Pancreas (tissue), 10 donors: Measurements from ENCODE around the gene EXOSC1. TPM values are rescaled to one million over a fixed set of nuclear protein-coding genes. Genes with fewer than 3 reads are reported as not detected.

Experiments
- ATAC-seq, 4 donors: fragments of 200-7000 bp; cut with Tn5 transposase; one replicate each; pipeline versions ENCODE4 v1.8.0 to v1.9.1; 2020; ENCODE audit warnings: mild to moderate bottlenecking in 4 of 4, moderate library complexity in 4 of 4
- DNase-seq, 6 donors: peaks; one replicate each; pipeline ENCODE4 v3.0.0-alpha.2; 2020
- FAIRE-seq: peaks from 2 replicates; lab custom pipeline; 2012; peaks lifted over from hg19 to GRCh38; lab: Jason Lieb, UNC
- H3K27ac ChIP-seq, 4 donors: fragments of 200-600 bp; sonication (generic); 1 replicate in 3 of 4; 2 replicates in 1 of 4; pipeline versions ENCODE4 v1.5.0 to v1.8.0; 2020
- H3K27me3 ChIP-seq, 4 donors: fragments of 200-600 bp; one replicate each; pipeline ENCODE4 v1.8.0; 2021
- H3K36me3 ChIP-seq, 3 donors: fragments of 200-600 bp; sonication (generic) in 1 of 3; one replicate each; pipeline versions ENCODE4 v1.5.0 to v1.8.0; 2020 to 2021
- H3K4me1 ChIP-seq, 3 donors: fragments of 200-600 bp; one replicate each; pipeline ENCODE4 v1.8.0; 2021
- H3K4me3 ChIP-seq, 4 donors: fragments of 200-600 bp; sonication (generic) in 2 of 4; one replicate each; pipeline versions ENCODE4 v1.5.0 to v1.8.0; 2020 to 2021
- H3K9me3 ChIP-seq, 4 donors: fragments of 200-600 bp; one replicate each; pipeline ENCODE4 v1.8.0; 2021
- CTCF ChIP-seq, 4 donors: fragments of 200-600 bp; sonication (generic) in 3 of 4; IDR thresholded peaks; one replicate each; pipeline versions ENCODE4 v1.5.0 to v1.8.0; 2021; ENCODE audit warnings: antibody characterized with exemption in 4 of 4
- WGBS, 2 donors: extraction: QIAGEN DNeasy Blood & Tissue Kit; methylation state at CpG; one replicate each; pipeline ENCODE4 v1.1.7; 2013; 5-methylcytosine and 5-hydroxymethylcytosine counted together
- intact Hi-C, 3 donors: fragments of 100-400 bp; cut with DNase I; formaldehyde crosslinking; loops; one replicate each; pipeline versions ENCODE4 v1.11.1 to v1.14.2; 2022
- polyA plus RNA-seq, 2 donors: library from polyadenylated mRNA; stranded (reverse); fragments of 200-250 nt; gene quantifications; one replicate each; pipeline ENCODE4 v1.2.3, GENCODE V29; 2013
- total RNA-seq, 6 donors: library from RNA; stranded (reverse); fragmentation: NEBNext Ultra II Directional in 4 of 6; extraction: Animal tissue kit (Norgen Biotek cat#: 25700) in 4 of 6; gene quantifications; one replicate each; pipeline versions ENCODE4 v1.2.1 to v1.2.4, GENCODE V29; 2021 to 2023
- donor health status: healthy with polysubstance abuse.
- donor health status: DM: no; HTN: no; CAD: no; lungs with moderate emphysema.
- donor health status: DM: no; HTN: no; CAD: no.
- donor health status: control.
- donor health status: control.
- donor health status: Bipolar disorder and iron deficiency.
- donor health status: DM: yes; HTN: yes; CAD: no.
- donor health status: DM: no; HTN: no; CAD: no.
- donor health status: DM: no; HTN: no; CAD: no.
- donor health status: DM: yes; HTN: yes; CAD: no.

The EXOSC1 gene
- total and polyA plus RNA-seq, 8 donors = 13.0 to 27.6 (median 18.0) TPM

- WGBS, 2 donors = 58 to 60% methylated on average over 3 of the region's 3 CpGs
- Histone ChIP-seq H3K36me3 (peaks cover 8 to 34% (median 19%) of the 10 kb centered on the region in 3 donors), H3K4me3 (no peak overlapping the region), H3K4me1 (no peaks in the 10 kb centered on the region), H3K9me3 (no peaks in the 10 kb centered on the region), H3K27ac (no peak overlapping the region), H3K27me3 (no peaks in the 10 kb centered on the region)
- FAIRE-seq (no peak), DNase-seq (peak in 1 of 6 donors; percentile 33), ATAC-seq (peak; percentile 23 to 65 (median 58))
- TF ChIP-seq CTCF (IDR thresholded peaks at IDR 0.05) = no peak
- intact Hi-C loops = loop anchor here in 1 of 3 donors (10.0 kb wide), 1 partner anchor 90 kb away; no protein-coding TSS in a partner anchor
These were observed 8.7 kb upstream of the EXOSC1 start for GRCh38 chr10:97454330-97455036.

GRCh38 chr10:97452352-97452751, 6.5 kb upstream of the EXOSC1 start:
- 76 to 82% methylated on average over 6 of the region's 6 CpGs for WGBS, 2 donors
- Histone ChIP-seq H3K9me3 (no peaks in the 10 kb centered on the region), H3K4me3 (no peak overlapping the region), H3K27me3 (no peaks in the 10 kb centered on the region), H3K27ac (no peak overlapping the region), H3K4me1 (peaks cover 0 to 13% (median 9%) of the 10 kb centered on the region in 3 donors), H3K36me3 (peaks cover 5 to 14% (median 5%) of the 10 kb centered on the region in 3 donors)
- no peak for ATAC-seq
- TF ChIP-seq CTCF (IDR thresholded peaks at IDR 0.05) = no peak
- intact Hi-C loops = loop anchor here in 1 of 3 donors (10.0 kb wide), 1 partner anchor 92 kb away; no protein-coding TSS in a partner anchor
- no peak for DNase-seq
- no peak for FAIRE-seq

- intact Hi-C loops = loop anchor here in 1 of 3 donors (10.0 kb wide), 1 partner anchor 93 kb away; no protein-coding TSS in a partner anchor
- H3K9me3 ChIP-seq = no peaks in the 10 kb centered on the region
- no peak overlapping the region for H3K4me3 ChIP-seq
- FAIRE-seq (no peak), DNase-seq (no peak), ATAC-seq (no peak)
- no peaks in the 10 kb centered on the region for H3K27me3 ChIP-seq
- H3K4me1 ChIP-seq = peaks cover 0 to 15% (median 14%) of the 10 kb centered on the region in 3 donors
- H3K27ac ChIP-seq = no peak overlapping the region
- no peak for TF ChIP-seq CTCF (IDR thresholded peaks at IDR 0.05)
- WGBS, 2 donors = 94 to 97% methylated on average over 17 of the region's 17 CpGs
- peaks cover under 1 to 9% (median 1%) of the 10 kb centered on the region in 3 donors for H3K36me3 ChIP-seq
These were observed 5.8 kb upstream of the EXOSC1 start for GRCh38 chr10:97451605-97452004.

GRCh38 chr10:97450828-97451227, 5.0 kb upstream of the EXOSC1 start:
- TF ChIP-seq CTCF (IDR thresholded peaks at IDR 0.05) = no peak
- H3K4me1 ChIP-seq = peaks cover 0 to 15% (median 14%) of the 10 kb centered on the region in 3 donors
- H3K9me3 ChIP-seq = no peaks in the 10 kb centered on the region
- no peak overlapping the region for H3K27ac ChIP-seq
- H3K36me3 ChIP-seq = peaks cover 0 to 1% (median 0%) of the 10 kb centered on the region in 3 donors
- no peaks in the 10 kb centered on the region for H3K27me3 ChIP-seq
- DNase-seq (no peak), ATAC-seq (no peak), FAIRE-seq (no peak)
- intact Hi-C loops = loop anchor here in 1 of 3 donors (10.0 kb wide), 1 partner anchor 94 kb away; no protein-coding TSS in a partner anchor
- 60 to 68% methylated on average over 2 of the region's 2 CpGs for whole genome bisulfite sequencing, 2 donors
- H3K4me3 ChIP-seq = no peak overlapping the region

- FAIRE-seq (no peak), DNase-seq (no peak), ATAC-seq (peak; percentile 1 to 2 (median 2))
- TF ChIP-seq CTCF (IDR thresholded peaks at IDR 0.05) = no peak
- Histone ChIP-seq H3K27ac (no peak overlapping the region), H3K36me3 (peaks cover 0 to 3% (median 0%) of the 10 kb centered on the region in 3 donors), H3K9me3 (no peaks in the 10 kb centered on the region), H3K4me3 (peak overlapping the region; percentile 57 to 98 (median 85)), H3K4me1 (peaks cover 4 to 23% (median 15%) of the 10 kb centered on the region in 3 donors), H3K27me3 (no peaks in the 10 kb centered on the region)
- WGBS, 2 donors = 0% methylated on average over 13 of the region's 13 CpGs
- intact Hi-C loops = no loop called here
These were observed 467 bp downstream of the EXOSC1 start for GRCh38 chr10:97445357-97445721.
